DOHH2 (cell line): ENCODE measurements around the gene TRIM21.

ENCODE experiments used
- EZH2phosphoT487 ChIP-seq: fragments of 200-600 bp; sonication (generic); IDR thresholded peaks from 2 replicates; pipeline ENCODE4 v1.6.1; 2017; ENCODE audit warnings: borderline replicate concordance, mild to moderate bottlenecking, antibody characterized with exemption, low read length, moderate library complexity, mixed read lengths
- TF ChIP-seq, protein P1 (sequence below): fragments of 200-600 bp; sonication (generic); IDR thresholded peaks from one replicate; pipeline ENCODE4 v1.5.1; 2014; ENCODE audit warnings: antibody characterized with exemption, mild to moderate bottlenecking, low read depth, low read length; ENCODE audit not compliant: poor library complexity, severe bottlenecking

DNA sequence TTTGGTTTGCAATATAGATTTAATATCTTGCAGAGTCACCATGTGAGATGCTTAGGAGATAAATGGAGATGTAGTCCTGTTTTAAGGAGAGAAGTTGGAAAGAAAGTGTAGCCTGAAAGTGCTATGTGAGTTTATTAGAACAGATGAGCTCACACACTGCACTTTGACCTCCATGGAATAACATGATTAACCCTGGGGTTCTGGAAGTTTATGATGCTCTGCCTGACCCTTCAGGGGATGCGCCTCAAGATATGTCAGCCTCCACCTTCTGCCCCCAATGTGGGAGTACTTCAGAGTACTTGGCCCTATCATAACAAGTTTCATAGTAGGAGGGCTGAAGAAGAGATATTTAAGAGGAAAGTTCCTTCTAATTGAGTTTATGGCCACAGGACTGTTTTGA, 23.3 kb upstream of the TRIM21 start:
- TF ChIP-seq, protein P1, sequence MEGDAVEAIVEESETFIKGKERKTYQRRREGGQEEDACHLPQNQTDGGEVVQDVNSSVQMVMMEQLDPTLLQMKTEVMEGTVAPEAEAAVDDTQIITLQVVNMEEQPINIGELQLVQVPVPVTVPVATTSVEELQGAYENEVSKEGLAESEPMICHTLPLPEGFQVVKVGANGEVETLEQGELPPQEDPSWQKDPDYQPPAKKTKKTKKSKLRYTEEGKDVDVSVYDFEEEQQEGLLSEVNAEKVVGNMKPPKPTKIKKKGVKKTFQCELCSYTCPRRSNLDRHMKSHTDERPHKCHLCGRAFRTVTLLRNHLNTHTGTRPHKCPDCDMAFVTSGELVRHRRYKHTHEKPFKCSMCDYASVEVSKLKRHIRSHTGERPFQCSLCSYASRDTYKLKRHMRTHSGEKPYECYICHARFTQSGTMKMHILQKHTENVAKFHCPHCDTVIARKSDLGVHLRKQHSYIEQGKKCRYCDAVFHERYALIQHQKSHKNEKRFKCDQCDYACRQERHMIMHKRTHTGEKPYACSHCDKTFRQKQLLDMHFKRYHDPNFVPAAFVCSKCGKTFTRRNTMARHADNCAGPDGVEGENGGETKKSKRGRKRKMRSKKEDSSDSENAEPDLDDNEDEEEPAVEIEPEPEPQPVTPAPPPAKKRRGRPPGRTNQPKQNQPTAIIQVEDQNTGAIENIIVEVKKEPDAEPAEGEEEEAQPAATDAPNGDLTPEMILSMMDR: no peak
- TF ChIP-seq EZH2phosphoT487: no peak
